ENCODE data around the gene KCNN1.

GRCh38 chr19:18001777-18002345 lies 35.0 kb downstream of the KCNN1 start:
- TF ChIP-seq, protein P1, sequence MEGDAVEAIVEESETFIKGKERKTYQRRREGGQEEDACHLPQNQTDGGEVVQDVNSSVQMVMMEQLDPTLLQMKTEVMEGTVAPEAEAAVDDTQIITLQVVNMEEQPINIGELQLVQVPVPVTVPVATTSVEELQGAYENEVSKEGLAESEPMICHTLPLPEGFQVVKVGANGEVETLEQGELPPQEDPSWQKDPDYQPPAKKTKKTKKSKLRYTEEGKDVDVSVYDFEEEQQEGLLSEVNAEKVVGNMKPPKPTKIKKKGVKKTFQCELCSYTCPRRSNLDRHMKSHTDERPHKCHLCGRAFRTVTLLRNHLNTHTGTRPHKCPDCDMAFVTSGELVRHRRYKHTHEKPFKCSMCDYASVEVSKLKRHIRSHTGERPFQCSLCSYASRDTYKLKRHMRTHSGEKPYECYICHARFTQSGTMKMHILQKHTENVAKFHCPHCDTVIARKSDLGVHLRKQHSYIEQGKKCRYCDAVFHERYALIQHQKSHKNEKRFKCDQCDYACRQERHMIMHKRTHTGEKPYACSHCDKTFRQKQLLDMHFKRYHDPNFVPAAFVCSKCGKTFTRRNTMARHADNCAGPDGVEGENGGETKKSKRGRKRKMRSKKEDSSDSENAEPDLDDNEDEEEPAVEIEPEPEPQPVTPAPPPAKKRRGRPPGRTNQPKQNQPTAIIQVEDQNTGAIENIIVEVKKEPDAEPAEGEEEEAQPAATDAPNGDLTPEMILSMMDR (IDR thresholded peaks at IDR 0.05; ENCODE audit: low read depth, low read length), result no peak
- TF ChIP-seq EZH2phosphoT487 (IDR thresholded peaks at IDR 0.05; ENCODE audit: low read depth), result no peak

All from OCI-LY3 (cell line).